HS-27A (cell line): Measurements from ENCODE around the gene RASGEF1B.

Source experiments
- DNase-seq: peaks from one replicate; pipeline ENCODE4 v3.0.0-alpha.2; 2012; ENCODE audit warnings: low read depth, missing footprints

Gene RASGEF1B

GRCh38 chr4:81471588-81472280, at the start of gene RASGEF1B:
TSS of gene RASGEF1B (minus strand) at chr4:81471907. CDS start at chr4:81459508, 12,399 bp downstream.
- DNase-seq = no peak

- DNase-seq = no peak
Observed at GRCh38 chr4:81519856-81520255, 48.1 kb upstream of the RASGEF1B start.

GRCh38 chr4:81519427-81519773, 47.7 kb upstream of the RASGEF1B start:
- no peak for DNase-seq

GRCh38 chr4:81518762-81519426, 47.2 kb upstream of the RASGEF1B start:
- DNase-seq = no peak

- no peak for DNase-seq
Observed at GRCh38 chr4:81516241-81516640, 44.5 kb upstream of the RASGEF1B start.

GRCh38 chr4:81512757-81513501, 41.2 kb upstream of the RASGEF1B start:
- DNase-seq = no peak

GRCh38 chr4:81512001-81512756, 40.5 kb upstream of the RASGEF1B start:
- DNase-seq = no peak

GRCh38 chr4:81510643-81511178, 39.0 kb upstream of the RASGEF1B start:
- no peak for DNase-seq

- DNase-seq = no peak
Observed at GRCh38 chr4:81509822-81510221, 38.1 kb upstream of the RASGEF1B start.

GRCh38 chr4:81509191-81509590, 37.5 kb upstream of the RASGEF1B start:
- no peak for DNase-seq

GRCh38 chr4:81508411-81509185, 36.9 kb upstream of the RASGEF1B start:
- no peak for DNase-seq

GRCh38 chr4:81507530-81507929, 35.8 kb upstream of the RASGEF1B start:
- no peak for DNase-seq

GRCh38 chr4:81506731-81507130, 35.0 kb upstream of the RASGEF1B start:
- no peak for DNase-seq

GRCh38 chr4:81505726-81506125, 34.0 kb upstream of the RASGEF1B start:
- DNase-seq = no peak

- DNase-seq = no peak
Observed at GRCh38 chr4:81505004-81505598, 33.4 kb upstream of the RASGEF1B start.

GRCh38 chr4:81504112-81505003, 32.7 kb upstream of the RASGEF1B start:
- DNase-seq = no peak

GRCh38 chr4:81503586-81503985, 31.9 kb upstream of the RASGEF1B start:
- DNase-seq = no peak

GRCh38 chr4:81502564-81502963, 30.9 kb upstream of the RASGEF1B start:
- no peak for DNase-seq

- DNase-seq = no peak
Observed at GRCh38 chr4:81499840-81500239, 28.1 kb upstream of the RASGEF1B start.

- no peak for DNase-seq
Observed at GRCh38 chr4:81498551-81499099, 26.9 kb upstream of the RASGEF1B start.
